ENCODE results near the gene GALNT15.

Gene GALNT15

DNA sequence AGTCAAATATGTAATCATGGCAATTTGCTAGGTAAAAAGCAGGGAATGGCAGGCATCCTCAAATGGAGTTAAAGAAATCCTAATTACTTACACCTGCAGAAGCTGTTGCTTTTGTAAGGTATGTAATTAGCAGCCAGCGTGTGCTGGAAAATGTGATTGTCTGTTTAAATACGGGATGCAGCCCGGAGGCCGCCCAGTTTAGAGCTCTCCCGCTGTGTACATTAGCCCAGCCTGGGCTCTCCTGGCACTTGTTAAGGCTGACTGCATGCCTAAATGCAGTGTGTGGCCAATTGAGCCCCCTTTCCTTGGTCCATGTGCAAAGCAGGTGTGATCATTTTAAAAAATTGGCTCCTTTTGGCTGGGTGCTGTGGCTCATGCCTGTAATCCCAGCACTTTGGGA is 81.2 kb downstream of the GALNT15 start:
- H3K36me3 ChIP-seq (ENCODE audit: control insufficient read depth in 1 of 2, insufficient read depth in 2 of 2, low read length in 2 of 2) = peaks cover 12 to 19% of the 10 kb centered on the region in 2 donors

DNA sequence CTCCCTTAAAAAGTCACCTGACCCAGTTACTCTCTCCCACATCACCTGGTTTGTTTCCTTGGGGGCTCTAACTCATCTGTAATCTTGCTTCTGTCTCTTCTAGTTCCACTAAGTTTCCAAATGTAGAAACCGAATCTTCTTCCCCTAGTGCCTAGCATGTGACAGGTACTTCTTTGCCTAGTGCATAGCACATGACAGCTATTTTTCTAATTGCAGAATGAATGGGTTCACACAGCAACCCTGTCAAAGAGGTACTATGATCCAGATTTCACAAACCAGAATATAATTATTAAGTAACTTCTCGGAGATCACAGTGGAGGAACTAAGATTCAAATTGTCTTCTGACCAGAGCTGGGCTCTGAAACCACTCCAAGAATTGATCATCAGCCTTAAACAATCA is 82.8 kb downstream of the GALNT15 start:
- Histone ChIP-seq H3K27ac (ENCODE audit: low read depth, low read length) (no peak overlapping the region), H3K9ac (ENCODE audit: low read depth in 1 of 2, low read length in 2 of 2) (no peak overlapping the region), H3K4me1 (ENCODE audit: control insufficient read depth in 1 of 2, insufficient read depth in 2 of 2, low read length in 2 of 2) (peaks cover 11 to 17% of the 10 kb centered on the region in 2 donors), H3K27me3 (ENCODE audit: control insufficient read depth in 1 of 2, insufficient read depth in 2 of 2, low read length in 2 of 2) (no peaks in the 10 kb centered on the region), H3K9me3 (ENCODE audit: control insufficient read depth in 1 of 2, low read length in 2 of 2) (no peaks in the 10 kb centered on the region), H3K36me3 (ENCODE audit: control insufficient read depth in 1 of 2, insufficient read depth in 2 of 2, low read length in 2 of 2) (peaks cover 12 to 19% of the 10 kb centered on the region in 2 donors), H3K4me3 (ENCODE audit: low read depth in 1 of 2, low read length in 2 of 2) (no peak overlapping the region)

More for the DNA sequence above, 81.2 kb downstream of the GALNT15 start:
- H3K27me3 ChIP-seq (ENCODE audit: control insufficient read depth in 1 of 2, insufficient read depth in 2 of 2, low read length in 2 of 2) = no peaks in the 10 kb centered on the region
- no peak overlapping the region for H3K27ac ChIP-seq (ENCODE audit: low read depth, low read length)
- no peak overlapping the region for H3K4me3 ChIP-seq (ENCODE audit: low read depth in 1 of 2, low read length in 2 of 2)
- H3K9me3 ChIP-seq (ENCODE audit: control insufficient read depth in 1 of 2, low read length in 2 of 2) = no peaks in the 10 kb centered on the region
- no peak overlapping the region for H3K9ac ChIP-seq (ENCODE audit: low read depth in 1 of 2, low read length in 2 of 2)
- H3K4me1 ChIP-seq (ENCODE audit: control insufficient read depth in 1 of 2, insufficient read depth in 2 of 2, low read length in 2 of 2) = peaks cover 19 to 23% of the 10 kb centered on the region in 2 donors

DNA sequence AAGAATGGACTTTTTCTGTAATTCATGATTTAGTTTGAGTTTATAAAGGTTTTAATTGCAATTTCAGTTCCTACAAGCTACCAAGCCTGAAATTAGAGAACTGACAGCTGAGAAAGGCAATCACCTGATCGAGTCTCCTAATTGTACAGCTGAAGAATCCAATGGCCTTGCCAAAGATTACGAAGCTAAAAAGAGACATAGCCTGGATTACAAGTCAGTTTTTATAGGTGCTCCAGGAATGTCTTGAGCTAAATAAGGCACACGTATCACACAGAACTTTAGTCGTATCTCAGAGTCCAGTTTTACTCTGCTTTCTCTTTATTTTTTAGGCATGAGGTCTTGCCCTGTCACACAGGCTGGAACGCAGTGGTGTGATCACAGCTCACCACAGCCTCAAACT is 83.7 kb downstream of the GALNT15 start:
- Histone ChIP-seq H3K9me3 (ENCODE audit: control insufficient read depth in 1 of 2, low read length in 2 of 2) (no peaks in the 10 kb centered on the region), H3K9ac (ENCODE audit: low read depth in 1 of 2, low read length in 2 of 2) (no peak overlapping the region), H3K27ac (ENCODE audit: low read depth, low read length) (no peak overlapping the region), H3K4me1 (ENCODE audit: control insufficient read depth in 1 of 2, insufficient read depth in 2 of 2, low read length in 2 of 2) (peaks cover 9 to 17% of the 10 kb centered on the region in 2 donors), H3K36me3 (ENCODE audit: control insufficient read depth in 1 of 2, insufficient read depth in 2 of 2, low read length in 2 of 2) (peaks cover 12 to 19% of the 10 kb centered on the region in 2 donors), H3K4me3 (ENCODE audit: low read depth in 1 of 2, low read length in 2 of 2) (no peak overlapping the region), H3K27me3 (ENCODE audit: control insufficient read depth in 1 of 2, insufficient read depth in 2 of 2, low read length in 2 of 2) (no peaks in the 10 kb centered on the region)

DNA sequence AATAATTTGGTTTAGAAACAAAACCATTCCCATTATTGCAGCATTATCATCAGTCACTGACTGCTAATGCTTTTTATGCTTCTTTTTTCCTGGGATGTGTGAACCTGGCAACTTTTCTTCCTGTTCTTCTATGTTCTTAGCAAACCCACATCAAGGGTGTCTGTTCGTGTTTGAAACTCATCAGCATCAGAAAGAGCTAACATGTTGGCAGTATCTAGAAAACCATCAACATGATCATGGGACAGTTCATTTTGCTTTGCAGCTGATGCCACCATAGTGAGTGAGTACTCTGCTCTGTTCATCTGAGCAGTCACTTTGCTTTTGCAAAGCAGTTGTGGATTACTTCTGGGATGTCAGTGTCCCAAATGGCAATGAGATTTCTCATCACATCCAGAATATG is 84.4 kb downstream of the GALNT15 start:
- Histone ChIP-seq H3K27ac (ENCODE audit: low read depth, low read length) (no peak overlapping the region), H3K4me3 (ENCODE audit: low read depth in 1 of 2, low read length in 2 of 2) (no peak overlapping the region), H3K9ac (ENCODE audit: low read depth in 1 of 2, low read length in 2 of 2) (no peak overlapping the region), H3K36me3 (ENCODE audit: control insufficient read depth in 1 of 2, insufficient read depth in 2 of 2, low read length in 2 of 2) (peaks cover 12 to 19% of the 10 kb centered on the region in 2 donors), H3K27me3 (ENCODE audit: control insufficient read depth in 1 of 2, insufficient read depth in 2 of 2, low read length in 2 of 2) (no peaks in the 10 kb centered on the region), H3K4me1 (ENCODE audit: control insufficient read depth in 1 of 2, insufficient read depth in 2 of 2, low read length in 2 of 2) (peaks cover 7 to 14% of the 10 kb centered on the region in 2 donors), H3K9me3 (ENCODE audit: control insufficient read depth in 1 of 2, low read length in 2 of 2) (no peaks in the 10 kb centered on the region)

DNA sequence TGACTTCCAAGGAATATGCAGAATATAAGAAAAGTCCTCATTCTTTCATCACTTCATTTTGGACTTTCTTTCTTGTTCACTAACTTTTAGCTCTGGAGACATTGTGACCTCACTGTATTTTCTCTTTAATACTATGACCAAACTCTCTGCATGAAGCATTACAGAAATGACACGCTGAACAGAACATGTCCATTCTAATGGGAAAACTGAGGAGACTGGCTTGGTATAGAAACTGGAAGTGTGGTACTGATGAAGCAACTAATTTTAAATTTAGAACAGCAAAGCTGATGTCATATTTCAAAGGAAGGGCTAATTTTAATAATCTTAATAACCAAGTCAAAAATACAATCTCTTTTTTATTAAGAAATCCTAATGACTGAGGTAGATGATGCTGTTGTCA is 85.6 kb downstream of the GALNT15 start:
- Histone ChIP-seq H3K27me3 (ENCODE audit: control insufficient read depth in 1 of 2, insufficient read depth in 2 of 2, low read length in 2 of 2) (no peaks in the 10 kb centered on the region), H3K9ac (ENCODE audit: low read depth in 1 of 2, low read length in 2 of 2) (no peak overlapping the region), H3K27ac (ENCODE audit: low read depth, low read length) (no peak overlapping the region), H3K9me3 (ENCODE audit: control insufficient read depth in 1 of 2, low read length in 2 of 2) (no peaks in the 10 kb centered on the region), H3K4me1 (ENCODE audit: control insufficient read depth in 1 of 2, insufficient read depth in 2 of 2, low read length in 2 of 2) (peaks cover 11 to 17% of the 10 kb centered on the region in 2 donors), H3K4me3 (ENCODE audit: low read depth in 1 of 2, low read length in 2 of 2) (no peak overlapping the region), H3K36me3 (ENCODE audit: control insufficient read depth in 1 of 2, insufficient read depth in 2 of 2, low read length in 2 of 2) (peaks cover 12 to 19% of the 10 kb centered on the region in 2 donors)

DNA sequence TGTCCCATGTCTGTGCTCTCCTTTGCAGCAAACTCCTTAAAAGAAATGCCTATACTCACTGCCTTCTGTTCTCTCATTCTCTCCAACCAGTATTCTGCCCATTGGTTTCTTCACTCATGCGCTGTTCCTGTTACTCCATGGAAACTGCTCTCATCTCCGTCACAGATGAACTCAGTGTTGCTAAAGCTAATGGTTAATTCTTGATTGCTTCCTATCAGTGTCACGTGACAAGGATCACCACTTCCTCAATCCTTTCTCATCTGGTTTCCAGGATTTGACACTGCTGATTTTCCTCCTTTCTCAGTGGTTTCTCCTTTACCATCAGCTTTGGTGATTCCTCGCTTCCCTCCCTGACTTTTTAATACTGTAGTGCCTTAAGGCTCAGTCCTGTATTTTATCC is 87.7 kb downstream of the GALNT15 start:
- no peaks in the 10 kb centered on the region for H3K27me3 ChIP-seq (ENCODE audit: control insufficient read depth in 1 of 2, insufficient read depth in 2 of 2, low read length in 2 of 2)
- H3K36me3 ChIP-seq (ENCODE audit: control insufficient read depth in 1 of 2, insufficient read depth in 2 of 2, low read length in 2 of 2) = peaks cover 12 to 19% of the 10 kb centered on the region in 2 donors
- no peak overlapping the region for H3K27ac ChIP-seq (ENCODE audit: low read depth, low read length)
- H3K4me3 ChIP-seq (ENCODE audit: low read depth in 1 of 2, low read length in 2 of 2) = no peak overlapping the region
- no peaks in the 10 kb centered on the region for H3K9me3 ChIP-seq (ENCODE audit: control insufficient read depth in 1 of 2, low read length in 2 of 2)
- no peak overlapping the region for H3K9ac ChIP-seq (ENCODE audit: low read depth in 1 of 2, low read length in 2 of 2)
- peaks cover 24 to 30% of the 10 kb centered on the region in 2 donors for H3K4me1 ChIP-seq (ENCODE audit: control insufficient read depth in 1 of 2, insufficient read depth in 2 of 2, low read length in 2 of 2)

DNA sequence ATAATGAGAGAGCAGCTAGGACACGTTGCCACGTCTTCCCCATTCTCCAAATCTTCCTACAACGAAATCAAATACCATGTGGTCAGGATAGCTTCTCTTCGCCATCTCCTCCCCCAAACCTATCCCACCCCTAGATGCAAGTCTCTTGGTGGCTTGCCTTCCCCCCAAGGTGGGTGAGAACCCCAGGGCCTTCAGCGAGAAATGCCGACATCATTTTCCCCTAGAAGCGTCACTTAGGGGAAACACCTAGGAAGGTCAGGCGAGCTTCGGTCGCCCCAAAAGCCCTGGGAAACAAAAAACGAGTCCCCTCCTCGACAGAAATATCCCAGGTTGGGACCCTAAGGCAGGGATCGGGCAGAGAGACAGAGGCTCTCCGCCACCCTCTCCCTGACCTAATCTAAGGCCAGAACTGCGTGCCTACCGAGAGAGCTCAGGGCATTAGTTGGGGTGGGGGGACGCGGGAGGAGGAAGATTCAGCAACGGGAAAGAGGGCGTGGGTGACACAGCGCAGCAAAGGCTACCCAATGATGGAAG is 89.8 kb downstream of the GALNT15 start:
- peak overlapping the region; percentile 71 for H3K27ac ChIP-seq (ENCODE audit: low read depth, low read length)
- H3K9ac ChIP-seq (ENCODE audit: low read depth in 1 of 2, low read length in 2 of 2) = peak overlapping the region; percentile 85 to 94
- peaks cover 28 to 37% of the 10 kb centered on the region in 2 donors for H3K4me1 ChIP-seq (ENCODE audit: control insufficient read depth in 1 of 2, insufficient read depth in 2 of 2, low read length in 2 of 2)
- no peaks in the 10 kb centered on the region for H3K9me3 ChIP-seq (ENCODE audit: control insufficient read depth in 1 of 2, low read length in 2 of 2)
- H3K36me3 ChIP-seq (ENCODE audit: control insufficient read depth in 1 of 2, insufficient read depth in 2 of 2, low read length in 2 of 2) = peaks cover 12 to 13% of the 10 kb centered on the region in 2 donors
- H3K4me3 ChIP-seq (ENCODE audit: low read depth in 1 of 2, low read length in 2 of 2) = peak overlapping the region; percentile 97 to 99
- H3K27me3 ChIP-seq (ENCODE audit: control insufficient read depth in 1 of 2, insufficient read depth in 2 of 2, low read length in 2 of 2) = no peaks in the 10 kb centered on the region

DNA sequence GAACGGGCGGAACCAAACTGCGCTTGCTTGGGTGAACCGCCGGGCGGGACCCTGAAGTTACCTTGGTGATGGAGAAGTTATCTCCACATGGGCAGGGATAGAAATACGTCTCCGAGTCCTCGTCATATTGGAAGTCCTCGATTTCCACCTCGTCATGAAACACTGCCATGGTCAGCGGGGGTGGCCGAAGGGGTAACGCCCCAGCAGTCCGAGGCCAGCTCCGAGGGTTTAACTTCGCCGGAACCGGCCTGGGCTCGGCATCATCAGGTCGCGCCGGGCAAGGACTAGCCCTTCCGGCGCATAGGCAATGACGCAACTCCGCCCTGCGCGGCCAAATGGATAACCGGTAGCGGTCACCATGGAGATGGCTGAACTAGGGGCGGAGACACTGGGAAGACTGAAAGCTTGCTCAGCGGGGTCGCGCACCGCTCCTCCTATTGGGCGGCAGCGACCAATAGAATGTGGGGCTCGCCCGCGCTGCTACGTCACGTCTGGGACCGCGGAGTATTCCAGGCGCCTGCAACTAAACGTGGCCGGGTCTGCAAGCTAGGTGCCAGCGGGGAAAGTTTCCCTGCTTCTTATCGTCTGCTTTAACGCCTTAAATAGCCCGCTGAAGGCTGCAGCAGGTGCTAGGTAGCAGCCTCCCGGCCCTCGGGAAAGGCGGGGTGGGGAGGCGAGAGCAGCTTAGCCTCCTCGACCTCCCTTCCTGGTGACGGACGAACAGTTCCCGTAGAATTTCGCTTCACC is 90.4 kb downstream of the GALNT15 start, which contains the start of the genes DPH3 and OXNAD1:
Gene DPH3, minus strand, starts transcription at position 236 of the 747 bp plus-strand sequence. Its CDS starts 67 bp downstream, at position 169.
Gene OXNAD1, plus strand, starts transcription at position 505 of the 747 bp plus-strand sequence. CDS start 5,741 bp downstream, outside the sequence.
- no peaks in the 10 kb centered on the region for H3K27me3 ChIP-seq (ENCODE audit: control insufficient read depth in 1 of 2, insufficient read depth in 2 of 2, low read length in 2 of 2)
- H3K9ac ChIP-seq (ENCODE audit: low read depth in 1 of 2, low read length in 2 of 2) = peak within 1 kb of the TSS; percentile 85 to 99
- H3K4me1 ChIP-seq (ENCODE audit: control insufficient read depth in 1 of 2, insufficient read depth in 2 of 2, low read length in 2 of 2) = peaks cover 28 to 37% of the 10 kb centered on the region in 2 donors
- H3K4me3 ChIP-seq (ENCODE audit: low read depth in 1 of 2, low read length in 2 of 2) = peak within 1 kb of the TSS; percentile 97 to 99
- H3K27ac ChIP-seq (ENCODE audit: low read depth, low read length) = peak within 1 kb of the TSS; percentile 93
- H3K36me3 ChIP-seq (ENCODE audit: control insufficient read depth in 1 of 2, insufficient read depth in 2 of 2, low read length in 2 of 2) = peaks cover 7 to 13% of the 10 kb centered on the region in 2 donors
- no peaks in the 10 kb centered on the region for H3K9me3 ChIP-seq (ENCODE audit: control insufficient read depth in 1 of 2, low read length in 2 of 2)

DNA sequence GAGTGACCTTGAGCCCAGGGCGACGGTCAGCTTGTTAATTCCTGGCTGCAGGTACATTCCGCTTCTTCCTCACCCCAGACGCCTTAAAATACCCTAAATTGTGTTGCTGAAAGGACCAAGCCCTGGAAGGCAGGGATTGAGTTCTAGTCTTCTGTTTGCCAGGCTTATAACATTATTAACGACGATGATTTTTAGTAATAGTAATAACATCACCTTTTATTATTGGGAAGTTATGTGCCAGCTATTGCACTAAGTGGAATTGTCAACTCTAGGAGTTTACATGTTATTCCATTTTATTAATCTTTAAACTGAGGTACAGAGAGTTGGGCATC is 90.9 kb downstream of the GALNT15 start:
- no peaks in the 10 kb centered on the region for H3K27me3 ChIP-seq (ENCODE audit: control insufficient read depth in 1 of 2, insufficient read depth in 2 of 2, low read length in 2 of 2)
- peak overlapping the region; percentile 93 for H3K27ac ChIP-seq (ENCODE audit: low read depth, low read length)
- H3K9me3 ChIP-seq (ENCODE audit: control insufficient read depth in 1 of 2, low read length in 2 of 2) = no peaks in the 10 kb centered on the region
- H3K36me3 ChIP-seq (ENCODE audit: control insufficient read depth in 1 of 2, insufficient read depth in 2 of 2, low read length in 2 of 2) = peaks cover 2 to 12% of the 10 kb centered on the region in 2 donors
- peaks cover 28 to 37% of the 10 kb centered on the region in 2 donors for H3K4me1 ChIP-seq (ENCODE audit: control insufficient read depth in 1 of 2, insufficient read depth in 2 of 2, low read length in 2 of 2)
- peak overlapping the region; percentile 85 to 99 for H3K9ac ChIP-seq (ENCODE audit: low read depth in 1 of 2, low read length in 2 of 2)
- peak overlapping the region; percentile 81 to 99 for H3K4me3 ChIP-seq (ENCODE audit: low read depth in 1 of 2, low read length in 2 of 2)

DNA sequence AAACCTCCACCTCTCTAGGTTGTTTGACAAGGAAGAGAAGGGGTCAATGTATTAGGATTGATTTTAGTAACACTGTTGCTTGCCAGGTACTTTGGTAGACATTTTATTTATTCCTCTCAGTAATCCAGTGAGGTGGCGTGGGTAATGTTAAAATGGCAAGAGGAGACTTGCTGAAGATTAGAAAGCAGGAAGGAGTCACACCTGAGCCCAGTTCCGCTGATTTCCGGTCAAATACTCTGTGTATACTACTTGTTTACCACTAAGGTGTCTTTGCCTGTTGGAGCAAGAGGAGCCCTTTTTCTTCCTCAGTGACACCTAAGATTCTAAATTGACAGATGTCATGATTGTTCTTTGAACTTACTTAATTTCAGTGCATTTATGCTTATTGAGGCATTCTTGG is 92.2 kb downstream of the GALNT15 start:
- Histone ChIP-seq H3K4me1 (ENCODE audit: control insufficient read depth in 1 of 2, insufficient read depth in 2 of 2, low read length in 2 of 2) (peaks cover 28 to 37% of the 10 kb centered on the region in 2 donors), H3K27me3 (ENCODE audit: control insufficient read depth in 1 of 2, insufficient read depth in 2 of 2, low read length in 2 of 2) (no peaks in the 10 kb centered on the region), H3K9me3 (ENCODE audit: control insufficient read depth in 1 of 2, low read length in 2 of 2) (no peaks in the 10 kb centered on the region), H3K9ac (ENCODE audit: low read depth in 1 of 2, low read length in 2 of 2) (peak overlapping the region; percentile 15 to 99), H3K4me3 (ENCODE audit: low read depth in 1 of 2, low read length in 2 of 2) (peak overlapping the region; percentile 52 to 99), H3K27ac (ENCODE audit: low read depth, low read length) (no peak overlapping the region), H3K36me3 (ENCODE audit: control insufficient read depth in 1 of 2, insufficient read depth in 2 of 2, low read length in 2 of 2) (peaks cover 8 to 24% of the 10 kb centered on the region in 2 donors)

Data from duodenal mucosa (tissue), 2 donors.